AG09319 (cell line): ENCODE data around the gene DNAH2.

ENCODE experiments used
- DNase-seq: peaks from one replicate; pipeline ENCODE4 v3.0.0-alpha.2; 2010; ENCODE audit warnings: low read depth; ENCODE audit errors: extremely low read depth
- TF ChIP-seq, protein P1 (sequence below): IDR thresholded peaks from 2 replicates; pipeline ENCODE4 v1.5.1; 2011; ENCODE audit warnings: low read depth, mild to moderate bottlenecking, inconsistent platforms, low read length, moderate library complexity

Gene DNAH2

DNA sequence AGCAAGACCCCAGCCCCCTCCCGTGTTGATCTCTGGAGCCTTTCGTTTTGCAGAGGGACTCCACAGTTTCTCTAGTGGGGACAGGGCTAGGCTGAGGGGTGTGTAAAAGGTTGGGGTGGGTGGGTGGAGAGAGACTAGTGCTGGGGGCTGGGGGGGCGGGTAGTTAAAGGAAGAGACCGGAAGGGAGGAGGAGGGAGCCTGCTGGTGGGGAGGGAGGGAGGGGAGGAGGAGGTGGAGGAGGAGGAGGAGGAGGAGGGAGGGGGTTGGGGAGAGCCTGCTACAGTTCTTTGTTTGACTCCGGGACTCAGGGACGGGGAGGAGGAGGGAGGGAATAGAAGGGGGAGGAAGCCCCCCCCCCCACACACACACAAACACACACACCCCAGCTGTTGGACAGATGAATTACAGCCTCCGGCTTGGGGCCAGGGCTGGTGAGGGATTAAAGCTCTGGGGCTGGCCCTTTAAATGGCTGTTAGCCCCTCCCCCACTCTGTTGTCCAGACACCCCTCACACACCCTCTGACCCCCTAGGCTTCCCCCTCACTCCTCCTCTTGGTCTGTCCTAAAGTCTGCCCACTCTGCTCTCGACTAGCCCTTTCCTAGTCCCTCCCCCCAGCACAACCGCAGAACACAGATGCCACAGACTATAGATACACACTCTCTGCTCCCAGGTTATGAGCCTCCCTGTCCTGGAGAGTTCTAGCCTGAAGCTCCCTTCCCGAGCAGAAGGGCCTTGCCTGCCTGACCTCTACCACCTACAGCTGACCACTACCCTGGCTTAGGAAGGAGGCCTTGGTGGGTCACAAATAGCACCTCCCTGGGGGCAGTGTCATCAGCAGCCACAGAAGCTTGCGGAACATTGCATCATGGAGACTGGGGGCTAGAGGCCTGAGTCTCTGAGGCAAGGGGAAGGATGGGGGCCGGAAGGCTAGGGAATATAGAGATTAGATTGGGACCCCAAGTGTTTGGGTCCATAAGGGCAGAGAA, 120.8 kb downstream of the DNAH2 start:
- DNase-seq, result no peak
- TF ChIP-seq, protein P1, sequence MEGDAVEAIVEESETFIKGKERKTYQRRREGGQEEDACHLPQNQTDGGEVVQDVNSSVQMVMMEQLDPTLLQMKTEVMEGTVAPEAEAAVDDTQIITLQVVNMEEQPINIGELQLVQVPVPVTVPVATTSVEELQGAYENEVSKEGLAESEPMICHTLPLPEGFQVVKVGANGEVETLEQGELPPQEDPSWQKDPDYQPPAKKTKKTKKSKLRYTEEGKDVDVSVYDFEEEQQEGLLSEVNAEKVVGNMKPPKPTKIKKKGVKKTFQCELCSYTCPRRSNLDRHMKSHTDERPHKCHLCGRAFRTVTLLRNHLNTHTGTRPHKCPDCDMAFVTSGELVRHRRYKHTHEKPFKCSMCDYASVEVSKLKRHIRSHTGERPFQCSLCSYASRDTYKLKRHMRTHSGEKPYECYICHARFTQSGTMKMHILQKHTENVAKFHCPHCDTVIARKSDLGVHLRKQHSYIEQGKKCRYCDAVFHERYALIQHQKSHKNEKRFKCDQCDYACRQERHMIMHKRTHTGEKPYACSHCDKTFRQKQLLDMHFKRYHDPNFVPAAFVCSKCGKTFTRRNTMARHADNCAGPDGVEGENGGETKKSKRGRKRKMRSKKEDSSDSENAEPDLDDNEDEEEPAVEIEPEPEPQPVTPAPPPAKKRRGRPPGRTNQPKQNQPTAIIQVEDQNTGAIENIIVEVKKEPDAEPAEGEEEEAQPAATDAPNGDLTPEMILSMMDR, result no peak

DNA sequence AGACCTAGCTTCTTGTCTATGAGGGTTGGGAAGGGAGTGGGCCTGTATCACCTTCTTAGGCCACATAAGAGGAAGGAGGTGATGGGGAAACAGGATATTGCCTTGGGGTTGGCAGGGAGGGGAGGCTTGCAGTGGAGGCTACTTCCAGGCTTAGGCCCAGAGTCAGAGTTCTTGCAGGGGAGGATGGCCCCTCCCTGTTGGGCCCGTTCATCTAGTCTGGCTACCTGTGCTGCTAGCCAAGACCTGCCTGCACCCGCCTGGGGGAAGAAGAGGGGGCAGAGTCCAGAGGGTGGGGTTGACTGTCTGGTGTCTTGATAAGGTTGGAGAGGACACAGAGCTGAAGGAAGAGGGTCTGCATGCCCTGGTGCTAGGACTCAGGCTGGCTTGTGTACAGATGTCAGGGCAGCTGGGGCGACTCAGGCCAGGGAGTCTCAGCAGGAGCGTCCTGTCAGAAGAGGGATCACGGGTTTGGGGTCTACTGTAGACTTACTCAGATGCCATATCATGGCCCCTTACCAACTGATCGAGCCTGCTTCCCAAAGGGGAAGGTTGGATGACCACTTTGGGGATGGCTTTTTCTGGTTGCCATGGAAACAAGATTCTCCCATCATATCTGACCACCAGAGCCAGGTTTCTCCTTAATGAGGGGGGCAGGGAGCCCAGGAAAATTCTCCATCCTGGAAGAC, 121.8 kb downstream of the DNAH2 start:
- no peak for DNase-seq
- TF ChIP-seq, protein P1, result no peak

DNA sequence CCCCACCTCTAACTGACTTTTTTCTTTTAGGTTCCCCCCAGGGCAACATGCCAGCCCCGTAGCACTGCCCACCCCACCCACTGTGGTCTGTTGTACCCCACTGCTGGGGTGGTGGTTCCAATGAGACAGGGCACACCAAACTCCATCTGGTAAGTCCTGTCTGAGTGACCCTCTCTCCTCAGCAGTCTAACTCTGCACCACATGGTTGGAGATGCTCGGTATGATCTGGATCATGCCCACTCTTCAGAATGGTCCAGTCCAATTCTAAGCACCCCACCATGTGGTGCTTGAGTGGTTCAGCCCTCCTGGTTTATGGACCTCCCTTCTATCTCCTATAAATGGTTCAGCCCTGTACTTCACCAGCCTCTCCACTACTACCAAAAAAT, 122.3 kb downstream of the DNAH2 start:
- TF ChIP-seq, protein P1, result no peak
- DNase-seq, result no peak

DNA sequence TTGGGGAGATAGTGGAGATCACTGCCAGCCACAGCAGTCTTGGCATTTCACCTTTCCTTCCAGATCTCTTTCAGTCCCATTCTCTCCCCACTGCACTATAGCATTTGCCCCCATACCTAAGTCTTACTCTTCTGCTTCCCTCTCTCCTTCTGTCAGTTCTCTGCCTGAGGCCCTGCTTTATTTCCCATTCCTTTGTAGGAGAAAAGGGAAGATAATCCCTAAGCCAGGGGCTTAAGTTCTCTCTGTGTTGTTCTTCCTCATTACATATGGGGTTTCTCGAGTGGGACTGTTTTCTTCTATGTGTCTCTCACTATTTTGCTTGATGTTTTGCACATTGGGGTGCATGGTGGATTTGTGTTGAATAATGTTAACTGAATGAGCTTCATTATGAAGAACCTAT, 122.9 kb downstream of the DNAH2 start:
- TF ChIP-seq, protein P1, result no peak
- no peak for DNase-seq

DNA sequence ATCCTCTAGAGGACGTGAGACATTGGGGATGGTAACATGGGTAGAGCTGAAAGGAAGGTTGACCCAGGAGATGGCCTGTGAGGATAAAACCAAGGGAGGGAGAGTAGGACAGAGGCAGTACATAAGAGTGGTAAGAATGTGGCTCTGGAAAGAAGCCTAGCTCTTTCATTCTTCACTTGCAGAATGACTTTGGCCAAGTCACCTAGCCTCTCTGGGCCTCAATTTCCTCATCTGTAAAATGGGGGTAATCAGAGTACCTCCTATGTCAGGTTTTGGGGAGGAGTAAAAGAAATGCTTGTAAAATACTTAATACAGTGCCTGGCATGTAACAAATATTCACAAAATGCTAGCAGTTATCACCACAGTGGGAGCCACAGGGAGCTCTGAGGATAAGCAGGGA, 123.3 kb downstream of the DNAH2 start:
- TF ChIP-seq, protein P1, result no peak
- no peak for DNase-seq

DNA sequence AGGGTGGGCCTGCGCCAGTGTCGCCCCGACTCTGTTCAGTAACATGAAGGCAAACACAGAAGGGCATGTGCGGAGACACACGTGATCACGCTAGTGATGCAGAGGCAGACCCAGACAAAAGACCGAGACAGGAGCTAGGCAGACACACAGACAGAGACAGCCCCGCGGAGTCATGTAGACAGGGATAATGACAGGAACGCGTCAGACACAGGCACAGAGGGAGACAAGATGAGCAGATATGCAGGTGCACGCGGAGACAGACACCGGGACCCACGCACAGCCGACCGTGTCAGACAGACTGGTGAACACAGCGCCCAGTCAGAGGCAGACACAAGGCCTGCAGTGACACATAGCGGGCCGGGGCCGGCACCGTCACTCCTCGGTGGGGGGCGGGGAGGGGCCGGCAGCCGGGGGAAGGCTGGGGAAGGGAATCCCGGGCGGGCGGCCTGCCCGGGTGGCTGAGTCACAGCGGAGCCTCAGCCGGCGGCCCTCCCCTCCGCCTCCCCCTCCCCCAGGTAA, 123.9 kb downstream of the DNAH2 start:
- TF ChIP-seq, protein P1, result peak; percentile 11
- no peak for DNase-seq

DNA sequence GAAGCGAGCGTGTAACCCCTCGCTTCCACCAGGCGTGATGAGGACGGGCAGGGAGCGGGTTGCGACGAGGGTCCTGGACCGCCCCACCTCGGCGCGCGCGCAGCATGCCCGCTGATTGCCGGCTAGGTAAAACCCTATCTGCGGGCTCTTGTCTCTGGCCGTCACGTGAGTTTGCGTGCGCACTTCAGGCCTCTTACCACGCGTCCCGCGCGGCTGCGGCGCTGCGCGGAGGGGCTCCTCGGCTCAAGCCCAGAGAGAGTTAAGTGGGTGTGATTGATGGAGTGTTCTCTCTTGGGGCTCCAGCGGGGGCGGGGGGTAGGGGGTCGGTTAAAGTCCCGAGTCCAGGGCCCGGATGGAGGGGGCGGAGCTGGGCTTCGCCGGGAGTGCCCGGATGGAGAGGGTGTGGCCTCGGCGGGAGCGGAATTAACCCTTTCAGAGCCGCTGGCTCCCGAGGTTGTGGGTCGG, 124.4 kb downstream of the DNAH2 start:
- TF ChIP-seq, protein P1, result no peak
- no peak for DNase-seq
